PFSK-1 (cell line): ENCODE measurements around the gene PEAK3.

ENCODE experiments used
- FOXP2 ChIP-seq: optimal IDR thresholded peaks from 2 replicates; pipeline ENCODE3; 2011; ENCODE audit warnings: borderline replicate concordance, control low read depth, inconsistent platforms; ENCODE audit not compliant: insufficient read depth; ENCODE audit errors: extremely low read length, extremely low read depth
- POLR2AphosphoS5 ChIP-seq: IDR thresholded peaks from 2 replicates; pipeline ENCODE4 v1.6.1; 2012; ENCODE audit warnings: low read depth, mild to moderate bottlenecking, control low read depth, low read length, moderate library complexity
- REST ChIP-seq, 2 experiments: IDR thresholded peaks; 2 replicates each; pipeline versions ENCODE4 v1.6.1 to v1.8.0; 2011 to 2012; ENCODE audit warnings: low read depth in 2 of 2, low read length in 2 of 2, control low read depth in 1 of 2, inconsistent platforms in 1 of 2, mild to moderate bottlenecking in 1 of 2, moderate library complexity in 1 of 2; ENCODE audit not compliant: insufficient read depth in 1 of 2
- SIN3A ChIP-seq: IDR thresholded peaks from 2 replicates; pipeline ENCODE4 v1.6.1; 2012; ENCODE audit warnings: mild to moderate bottlenecking, low read length, moderate library complexity, borderline replicate concordance; ENCODE audit not compliant: insufficient read depth
- TAF1 ChIP-seq: IDR thresholded peaks from 2 replicates; pipeline ENCODE4 v1.6.1; 2012; ENCODE audit warnings: low read length, control low read depth, borderline replicate concordance; ENCODE audit not compliant: insufficient read depth

The PEAK3 gene

GRCh38 chr19:2315121-2315817 lies 33.3 kb upstream of the PEAK3 start:
- TF ChIP-seq REST (IDR thresholded peaks at IDR 0.05; ENCODE audit: insufficient read depth in 1 of 2, low read depth in 2 of 2, low read length in 2 of 2) (no peak), POLR2AphosphoS5 (no peak), FOXP2 (no peak), SIN3A (no peak), TAF1 (no peak)

GRCh38 chr19:2312820-2313501 lies 31.0 kb upstream of the PEAK3 start:
- TF ChIP-seq FOXP2 = no peak
- TF ChIP-seq POLR2AphosphoS5 = no peak
- TF ChIP-seq TAF1 = no peak

GRCh38 chr19:2311093-2311492 lies 29.1 kb upstream of the PEAK3 start:
- TF ChIP-seq REST (IDR thresholded peaks at IDR 0.05; ENCODE audit: insufficient read depth in 1 of 2, low read depth in 2 of 2, low read length in 2 of 2) = no peak
- TF ChIP-seq TAF1 = no peak
- TF ChIP-seq POLR2AphosphoS5 = no peak
- no peak for TF ChIP-seq SIN3A
- no peak for TF ChIP-seq FOXP2

- TF ChIP-seq REST (IDR thresholded peaks at IDR 0.05; ENCODE audit: insufficient read depth in 1 of 2, low read depth in 2 of 2, low read length in 2 of 2) (no peak), FOXP2 (peak; percentile 22), TAF1 (no peak), SIN3A (no peak), POLR2AphosphoS5 (no peak)
Measured at GRCh38 chr19:2309734-2310362, 27.9 kb upstream of the PEAK3 start.

- no peak for TF ChIP-seq POLR2AphosphoS5
- TF ChIP-seq FOXP2 = no peak
- no peak for TF ChIP-seq SIN3A
- TF ChIP-seq REST (IDR thresholded peaks at IDR 0.05; ENCODE audit: insufficient read depth in 1 of 2, low read depth in 2 of 2, low read length in 2 of 2) = no peak
- TF ChIP-seq TAF1 = no peak
Measured at GRCh38 chr19:2308114-2308556, 26.2 kb upstream of the PEAK3 start, which contains the start of gene LINGO3. Gene LINGO3, minus strand, starts transcription at chr19:2308154. Its CDS starts 16,378 bp downstream, at chr19:2291776.
